Endometrial microvascular endothelial cells (primary cell): Measurements from ENCODE around the gene GOLGA6D. TPM values are rescaled to one million over a fixed set of nuclear protein-coding genes. Genes with fewer than 3 reads are reported as not detected.
"Not testable (repeated sequence)": the region's sequence is repeated elsewhere in the genome, so short reads cannot be mapped to it uniquely, and the experiment has no call there.

Experiments
- in situ Hi-C: cut with HindIII; loops from 2 replicates; pipeline ENCODE4 v1.10.0; 2017; ENCODE audit warnings: low sequenced_read_pairs, low pct_unique_long_range_greater_than_20kb; ENCODE audit errors: inconsistent ontology term
- total RNA-seq: library from RNA; depleted of rRNA; stranded (reverse); fragments of >200 nt; gene quantifications from one replicate; pipeline ENCODE4 v1.2.3, GENCODE V29; 2015; ENCODE audit errors: inconsistent ontology term

Gene GOLGA6D, protein sequence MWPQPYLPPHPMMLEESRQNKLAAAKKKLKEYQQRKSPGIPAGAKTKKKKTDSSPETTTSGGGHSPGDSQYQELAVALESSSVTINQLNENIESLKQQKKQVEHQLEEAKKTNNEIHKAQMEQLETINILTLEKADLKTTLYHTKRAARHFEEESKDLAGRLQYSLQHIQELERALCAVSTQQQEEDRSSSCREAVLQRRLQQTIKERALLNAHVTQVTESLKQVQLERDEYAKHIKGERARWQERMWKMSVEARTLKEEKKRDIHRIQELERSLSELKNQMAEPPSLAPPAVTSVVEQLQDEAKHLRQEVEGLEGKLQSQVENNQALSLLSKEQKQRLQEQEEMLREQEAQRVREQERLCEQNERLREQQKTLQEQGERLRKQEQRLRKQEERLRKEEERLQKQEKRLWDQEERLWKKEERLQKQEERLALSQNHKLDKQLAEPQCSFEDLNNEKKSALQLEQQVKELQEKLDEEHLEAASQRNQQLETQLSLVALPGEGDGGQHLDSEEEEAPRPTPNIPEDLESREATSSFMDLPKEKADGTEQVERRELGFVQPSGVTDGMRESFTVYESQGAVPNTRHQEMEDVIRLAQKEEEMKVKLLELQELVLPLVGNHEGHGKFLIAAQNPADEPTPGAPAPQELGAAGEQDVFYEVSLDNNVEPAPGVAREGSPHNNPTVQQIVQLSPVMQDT
- not detected for total RNA-seq

- in situ Hi-C loops: not testable (repeated sequence)
Measured at GRCh38 chr15:75282572-75282971, at the start of gene GOLGA6D. GOLGA6D (plus strand) TSS chr15:75282835; CDS start chr15:75282876, 41 bp downstream.

DNA sequence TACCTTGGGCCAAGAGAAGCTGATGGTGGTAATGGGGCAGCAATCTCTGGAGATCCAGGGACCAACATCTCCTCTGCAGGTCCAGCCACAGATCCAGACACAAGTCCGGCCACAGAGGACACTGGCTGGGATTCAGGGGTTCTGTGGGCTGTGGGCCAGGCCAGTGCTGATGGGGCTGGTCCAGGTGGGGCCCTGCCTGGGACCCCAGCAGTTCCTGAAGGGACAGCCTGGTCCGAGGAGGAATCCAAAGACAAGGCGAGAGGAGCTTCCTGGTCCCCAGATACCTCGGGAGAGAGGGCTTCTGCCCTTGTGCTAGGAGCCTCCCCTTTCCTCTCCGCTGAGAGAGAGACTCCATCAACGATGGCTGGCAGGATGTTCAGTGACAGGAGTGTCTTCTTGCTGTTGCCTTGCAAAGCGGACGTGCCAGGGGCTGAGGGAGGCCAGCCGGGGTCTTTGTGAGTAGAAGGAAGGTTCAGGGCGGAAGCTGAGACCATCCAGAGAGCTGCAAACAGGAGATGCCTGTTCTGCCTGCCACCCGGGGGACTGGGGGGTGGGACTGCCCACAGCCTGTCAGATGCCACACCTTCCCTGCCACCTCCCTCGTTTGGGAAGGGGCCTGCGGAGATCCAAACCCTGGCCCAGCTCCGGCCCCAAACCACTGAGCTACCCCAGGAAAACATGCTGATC lies 49.0 kb upstream of the GOLGA6D start:
- in situ Hi-C loops: no loop called here

- in situ Hi-C loops: no loop called here
Measured at GRCh38 chr15:75234191-75234810, 48.3 kb upstream of the GOLGA6D start.

DNA sequence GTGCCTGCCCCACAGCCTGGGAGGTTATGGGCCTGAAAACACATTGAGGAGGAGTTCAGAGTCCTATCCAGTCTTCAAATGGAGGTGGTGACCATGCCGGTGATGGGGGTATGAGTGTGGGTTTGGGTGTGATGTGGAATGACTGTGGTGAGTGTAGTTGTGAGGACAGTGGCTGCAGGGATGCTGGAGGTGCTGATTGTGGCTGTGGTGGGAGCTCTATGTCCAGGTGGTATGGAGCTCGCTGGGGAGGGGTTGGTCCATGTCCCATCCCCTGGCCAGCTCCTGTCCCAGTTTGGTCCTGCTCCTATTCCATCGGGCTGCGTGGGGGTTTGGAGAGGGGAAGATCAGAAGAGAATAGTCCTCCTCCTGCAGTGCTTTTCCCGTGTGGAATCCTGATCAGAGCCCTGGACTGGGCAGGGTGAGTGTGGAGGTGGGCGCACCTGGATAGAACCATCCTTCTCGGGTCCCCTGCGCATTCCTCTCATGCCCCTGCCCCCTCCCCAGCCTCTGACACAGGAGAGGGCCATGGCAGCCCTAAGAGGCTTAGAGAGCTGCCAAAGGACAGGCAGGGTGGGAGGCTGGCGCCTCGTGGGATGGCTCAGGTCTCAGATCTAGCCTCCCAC lies 47.5 kb upstream of the GOLGA6D start:
- in situ Hi-C loops: no loop called here

- in situ Hi-C loops: no loop called here
Measured at GRCh38 chr15:75235760-75236729, 46.6 kb upstream of the GOLGA6D start.

- in situ Hi-C loops: no loop called here
Measured at GRCh38 chr15:75237316-75237982, 45.2 kb upstream of the GOLGA6D start.

DNA sequence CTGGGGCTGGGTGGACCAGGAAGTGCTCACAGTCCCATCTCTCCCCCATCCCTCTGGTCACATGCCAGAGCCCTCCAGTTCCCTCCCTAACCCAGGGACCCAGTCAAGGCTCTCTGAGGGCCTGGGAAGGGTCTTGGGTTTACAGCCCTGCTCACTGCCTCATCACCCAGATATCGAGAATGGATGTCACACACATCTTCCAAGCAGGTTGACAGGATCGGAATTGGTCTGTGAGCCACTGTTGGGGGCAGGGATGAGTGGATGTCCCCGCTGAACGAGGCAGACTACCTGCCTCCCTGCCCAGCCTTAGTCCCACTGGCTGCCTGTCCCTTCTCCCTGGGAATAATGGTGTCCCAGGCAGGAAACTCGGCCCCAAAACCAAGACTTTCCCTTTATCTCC lies 44.5 kb upstream of the GOLGA6D start:
- in situ Hi-C loops: no loop called here

- in situ Hi-C loops: not testable (repeated sequence)
Measured at GRCh38 chr15:75245741-75246140, 36.9 kb upstream of the GOLGA6D start.

DNA sequence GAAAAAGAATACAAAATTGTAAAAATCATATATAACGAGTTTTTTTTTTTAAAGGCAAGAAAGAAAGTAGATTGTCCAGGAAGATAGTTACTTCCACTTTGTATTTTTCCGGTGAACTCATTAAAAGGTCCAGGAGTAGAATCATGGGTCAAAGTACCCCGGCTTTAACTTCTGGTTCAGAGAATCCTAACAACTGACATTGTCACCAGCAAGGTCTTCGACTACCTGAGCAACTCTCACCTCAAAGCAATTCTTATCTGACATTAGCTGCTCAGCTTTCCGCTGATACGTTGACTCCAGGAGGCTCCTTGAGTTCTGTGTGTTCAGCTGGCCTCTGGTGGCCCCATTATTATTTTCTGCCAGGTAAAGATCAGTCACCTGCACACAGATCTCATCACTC lies 33.6 kb upstream of the GOLGA6D start:
- in situ Hi-C loops: not testable (repeated sequence)

GRCh38 chr15:75249726-75250125 lies 32.9 kb upstream of the GOLGA6D start:
- in situ Hi-C loops: no loop called here

- in situ Hi-C loops: not testable (repeated sequence)
Measured at GRCh38 chr15:75251343-75251742, 31.3 kb upstream of the GOLGA6D start.

DNA sequence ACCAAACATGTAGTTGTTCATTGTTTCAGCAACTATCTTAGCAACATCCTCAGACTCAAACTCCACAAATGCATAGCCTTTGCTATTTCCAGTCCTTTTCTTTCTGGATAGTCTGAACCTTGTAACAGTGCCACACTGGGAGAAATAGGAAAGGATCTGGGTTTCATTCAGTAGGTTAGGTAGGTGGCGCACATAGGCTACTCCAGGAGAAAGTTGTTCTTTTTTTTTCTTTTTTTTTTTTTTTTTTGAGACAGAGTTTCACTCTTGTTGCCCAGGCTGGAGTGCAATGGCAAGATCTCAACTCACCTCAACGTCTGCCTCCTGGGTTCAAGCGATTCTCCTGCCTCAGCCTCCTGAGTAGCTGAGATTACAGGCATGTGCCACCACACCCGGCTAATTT lies 30.4 kb upstream of the GOLGA6D start:
- in situ Hi-C loops: not testable (repeated sequence)

DNA sequence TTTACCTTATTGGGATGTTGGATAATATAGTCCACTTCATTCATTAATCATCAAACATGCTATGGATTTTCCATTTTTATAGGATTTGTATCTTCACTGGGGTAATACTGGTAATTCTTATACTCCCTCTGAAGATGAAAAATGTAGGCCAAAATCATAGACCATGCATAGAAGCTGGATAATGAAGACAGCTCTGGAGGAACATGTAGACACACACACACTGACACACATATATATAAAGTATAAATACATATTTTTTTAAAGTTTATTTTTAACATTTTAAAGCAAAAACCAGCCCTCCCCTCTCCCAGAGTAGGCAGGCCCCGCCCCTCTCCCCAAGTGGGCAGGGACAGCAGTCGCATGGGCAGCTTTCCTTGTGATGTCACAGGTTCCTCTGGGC lies 24.6 kb upstream of the GOLGA6D start, which contains the start of gene GOLGA6C:
GOLGA6C (plus strand) TSS at position 301 of the 400 bp plus-strand sequence. CDS start 265 bp downstream, outside the sequence.
- in situ Hi-C loops: not testable (repeated sequence)

- in situ Hi-C loops: not testable (repeated sequence)
Measured at GRCh38 chr15:75258620-75259343, 23.9 kb upstream of the GOLGA6D start.

- in situ Hi-C loops: not testable (repeated sequence)
Measured at GRCh38 chr15:75259873-75260272, 22.8 kb upstream of the GOLGA6D start.

DNA sequence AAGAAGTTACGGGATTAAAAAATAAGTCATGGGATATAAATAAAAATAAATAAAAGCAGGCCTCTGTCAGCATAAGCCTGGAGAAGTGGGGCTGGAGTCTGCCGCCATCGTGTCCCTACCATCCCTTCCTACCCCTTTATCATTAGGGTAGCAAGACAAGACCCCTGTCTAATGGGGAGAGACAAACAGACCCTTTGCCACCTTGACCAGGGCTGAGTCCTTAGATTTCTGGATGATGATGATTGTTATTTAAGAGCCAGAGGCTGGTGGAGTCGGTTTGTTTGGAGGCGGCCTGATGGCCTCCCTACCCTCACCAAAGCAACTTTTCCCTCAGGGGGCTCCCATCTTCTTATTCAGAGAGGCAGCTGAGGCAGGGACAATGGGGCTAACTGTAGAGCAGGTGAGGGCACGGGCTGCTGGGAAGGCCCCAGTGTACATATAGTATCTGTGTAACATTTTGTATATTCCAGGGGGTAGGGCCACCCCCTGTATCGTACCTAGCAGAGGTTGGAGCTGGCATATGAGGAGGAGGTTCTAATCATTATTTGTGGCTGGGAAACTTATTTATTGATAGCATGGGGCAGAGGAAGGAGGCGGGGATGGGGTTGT lies 8.8 kb upstream of the GOLGA6D start:
- in situ Hi-C loops: not testable (repeated sequence)
